Esophagus muscularis mucosa (tissue), 2 donors: ENCODE data around the gene BICRA.

Experiments
- POLR2A ChIP-seq: fragments of 450-650 bp; IDR thresholded peaks from one replicate; pipeline ENCODE4 v1.6.1; 2017; ENCODE audit warnings: antibody characterized with exemption, moderate library complexity, mild to moderate bottlenecking, low read depth
- POLR2AphosphoS5 ChIP-seq, 2 donors: sonication (generic); formaldehyde crosslinking; IDR thresholded peaks; one replicate each; pipeline ENCODE4 v1.6.1; 2017; ENCODE audit warnings: antibody characterized with exemption in 2 of 2

DNA sequence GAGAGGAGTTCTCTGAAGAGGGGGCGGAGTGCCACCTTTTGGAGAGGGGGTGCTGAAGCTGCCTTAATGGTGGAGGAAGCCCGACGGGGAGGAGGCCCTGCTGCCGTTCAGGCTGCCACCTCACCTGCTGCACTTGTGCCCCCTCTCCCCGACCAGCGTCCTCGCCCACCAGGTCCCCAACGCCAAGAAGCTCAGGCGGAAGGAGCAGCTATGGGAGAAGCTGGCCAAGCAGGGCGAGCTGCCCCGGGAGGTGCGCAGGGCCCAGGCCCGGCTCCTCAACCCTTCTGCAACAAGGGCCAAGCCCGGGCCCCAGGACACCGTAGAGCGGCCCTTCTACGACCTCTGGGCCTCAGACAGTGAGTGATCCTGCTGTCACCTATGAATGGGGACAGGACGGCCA lies 141.8 kb downstream of the BICRA start:
- no peak for TF ChIP-seq POLR2AphosphoS5 (IDR thresholded peaks at IDR 0.05)
- TF ChIP-seq POLR2A = no peak
